ENCODE results near the gene MLC1. TPM values are rescaled to one million over a fixed set of nuclear protein-coding genes. Genes with fewer than 3 reads are reported as not detected.

The MLC1 gene
- total RNA-seq, 1 donor from 2014 or later: 0.66 TPM

DNA sequence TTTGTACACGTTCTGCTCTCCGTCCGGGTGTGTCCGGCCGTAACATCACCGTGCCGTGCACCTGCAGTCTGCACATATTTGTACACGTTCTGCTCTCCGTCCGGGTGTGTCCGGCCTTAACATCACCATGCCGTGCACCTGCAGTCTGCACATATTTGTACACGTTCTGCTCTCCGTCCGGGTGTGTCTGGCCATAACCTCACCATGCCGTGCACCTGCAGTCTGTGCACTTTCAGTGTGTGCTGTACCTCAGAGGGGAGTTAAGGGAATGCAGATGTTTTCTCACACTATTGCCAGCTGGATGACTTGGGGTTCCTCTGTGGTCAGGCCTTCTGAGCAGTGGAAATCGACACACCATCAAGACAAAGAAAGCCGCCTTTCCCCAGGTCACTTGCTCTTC is 31.4 kb downstream of the MLC1 start:
- no peak for DNase-seq
- no peak overlapping the region for H3K27ac ChIP-seq (replicated peaks)
- H3K36me3 ChIP-seq: no peaks in the 10 kb centered on the region
- H3K9me3 ChIP-seq (replicated peaks): peaks cover 22% of the 10 kb centered on the region
- TF ChIP-seq, protein P1, sequence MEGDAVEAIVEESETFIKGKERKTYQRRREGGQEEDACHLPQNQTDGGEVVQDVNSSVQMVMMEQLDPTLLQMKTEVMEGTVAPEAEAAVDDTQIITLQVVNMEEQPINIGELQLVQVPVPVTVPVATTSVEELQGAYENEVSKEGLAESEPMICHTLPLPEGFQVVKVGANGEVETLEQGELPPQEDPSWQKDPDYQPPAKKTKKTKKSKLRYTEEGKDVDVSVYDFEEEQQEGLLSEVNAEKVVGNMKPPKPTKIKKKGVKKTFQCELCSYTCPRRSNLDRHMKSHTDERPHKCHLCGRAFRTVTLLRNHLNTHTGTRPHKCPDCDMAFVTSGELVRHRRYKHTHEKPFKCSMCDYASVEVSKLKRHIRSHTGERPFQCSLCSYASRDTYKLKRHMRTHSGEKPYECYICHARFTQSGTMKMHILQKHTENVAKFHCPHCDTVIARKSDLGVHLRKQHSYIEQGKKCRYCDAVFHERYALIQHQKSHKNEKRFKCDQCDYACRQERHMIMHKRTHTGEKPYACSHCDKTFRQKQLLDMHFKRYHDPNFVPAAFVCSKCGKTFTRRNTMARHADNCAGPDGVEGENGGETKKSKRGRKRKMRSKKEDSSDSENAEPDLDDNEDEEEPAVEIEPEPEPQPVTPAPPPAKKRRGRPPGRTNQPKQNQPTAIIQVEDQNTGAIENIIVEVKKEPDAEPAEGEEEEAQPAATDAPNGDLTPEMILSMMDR (IDR thresholded peaks at IDR 0.05; ENCODE audit: borderline replicate concordance): no peak
- no peak overlapping the region for H3K4me3 ChIP-seq
- H3K4me1 ChIP-seq: peaks cover 6% of the 10 kb centered on the region
- intact Hi-C loops (cut with micrococcal nuclease): no loop called here
- peaks cover 45% of the 10 kb centered on the region for H3K27me3 ChIP-seq (ENCODE audit: low read depth)

DNA sequence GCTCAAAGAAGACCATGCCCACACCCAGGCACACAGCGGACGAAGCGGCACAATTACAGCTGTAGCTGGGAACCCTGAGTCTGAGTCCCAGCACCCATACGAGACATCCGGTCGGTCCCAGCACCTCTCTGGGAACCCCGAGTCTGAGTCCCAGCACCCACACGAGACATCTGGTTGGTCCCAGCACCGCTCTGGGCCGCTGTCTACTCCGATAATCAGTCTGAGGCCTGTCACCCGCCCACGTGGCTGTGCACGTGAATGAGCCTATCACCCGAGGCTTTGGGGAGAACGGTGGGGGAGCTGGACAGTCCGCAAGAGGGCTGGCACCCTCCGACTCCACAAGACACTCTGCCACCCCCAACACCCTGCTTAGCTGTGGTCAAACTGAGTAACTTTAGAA is 33.3 kb downstream of the MLC1 start:
- intact Hi-C loops (cut with micrococcal nuclease): no loop called here
- DNase-seq: no peak
- Histone ChIP-seq H3K36me3 (no peaks in the 10 kb centered on the region), H3K4me3 (no peak overlapping the region), H3K4me1 (no peaks in the 10 kb centered on the region), H3K27ac (replicated peaks) (no peak overlapping the region), H3K9me3 (replicated peaks) (peaks cover 22% of the 10 kb centered on the region), H3K27me3 (ENCODE audit: low read depth) (peaks cover 44% of the 10 kb centered on the region)
- TF ChIP-seq, protein P1 (IDR thresholded peaks at IDR 0.05; ENCODE audit: borderline replicate concordance): no peak

DNA sequence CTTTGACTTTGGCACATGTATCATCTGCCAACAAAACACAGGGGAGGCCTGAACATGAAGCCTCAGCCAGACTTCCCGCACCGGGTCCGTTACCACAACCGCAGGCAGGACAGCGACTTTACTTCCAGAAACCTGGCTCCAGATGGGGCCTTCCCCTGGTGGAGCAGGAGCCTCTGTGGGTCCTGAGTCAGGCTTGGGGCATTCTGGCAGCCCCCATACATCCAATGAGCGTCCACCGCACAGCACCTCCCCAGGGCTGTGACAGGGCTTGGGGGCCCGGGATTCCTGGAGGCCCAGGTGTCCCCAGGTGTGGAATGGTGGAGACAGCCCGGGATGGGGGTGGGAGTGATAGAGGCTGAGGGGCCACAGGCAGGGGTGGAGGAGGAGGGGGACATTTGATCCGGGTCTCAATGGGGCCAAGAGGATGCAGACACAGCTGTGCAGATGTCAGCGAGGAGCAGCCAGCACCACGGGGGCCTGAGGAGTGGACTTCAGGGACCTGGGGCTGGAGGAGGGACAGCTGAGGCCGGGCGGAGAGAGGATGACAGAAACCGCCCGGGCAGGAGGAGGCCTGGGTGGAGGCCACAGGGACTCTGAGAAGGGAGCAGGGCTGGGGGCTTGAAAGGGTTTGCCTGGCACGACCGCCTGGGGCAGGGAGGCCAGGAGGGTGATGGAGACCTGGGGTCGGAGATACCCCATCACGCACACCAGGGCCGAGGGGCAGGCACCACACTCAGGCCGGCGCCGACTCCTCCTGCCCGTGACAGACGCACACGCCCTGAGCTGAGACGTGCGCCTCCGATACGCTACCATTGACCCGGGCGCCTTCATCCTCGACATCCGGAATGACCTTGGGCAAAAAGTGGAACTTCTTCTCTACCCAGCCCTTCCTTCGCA is 35.7 kb downstream of the MLC1 start:
- H3K9me3 ChIP-seq (replicated peaks): peaks cover 22% of the 10 kb centered on the region
- peaks cover 57% of the 10 kb centered on the region for H3K27me3 ChIP-seq (ENCODE audit: low read depth)
- TF ChIP-seq, protein P1 (IDR thresholded peaks at IDR 0.05; ENCODE audit: borderline replicate concordance): no peak

DNA sequence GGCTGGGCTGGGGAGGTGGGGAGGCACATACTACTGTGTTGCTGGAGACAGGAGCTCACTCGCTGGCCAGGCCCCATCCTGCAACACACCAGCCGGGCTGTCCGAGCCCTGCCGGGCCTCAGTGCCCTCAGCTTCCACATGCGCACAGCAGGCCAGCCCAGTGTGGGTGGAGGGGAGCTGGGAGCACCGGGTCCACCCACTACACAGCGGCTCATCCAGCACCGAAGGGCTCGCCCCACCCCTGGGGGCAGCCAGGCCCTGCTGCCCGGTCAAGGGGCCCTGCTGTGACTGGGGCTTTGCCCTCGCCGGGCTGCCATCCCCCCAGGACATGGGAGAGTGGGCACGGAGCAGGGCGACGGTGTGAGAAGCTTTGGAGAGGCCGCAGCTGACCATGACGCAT is 36.4 kb downstream of the MLC1 start:
- H3K9me3 ChIP-seq (replicated peaks): peaks cover 21% of the 10 kb centered on the region
- DNase-seq: no peak
- H3K4me3 ChIP-seq: no peak overlapping the region
- intact Hi-C loops (cut with micrococcal nuclease): no loop called here
- TF ChIP-seq, protein P1 (IDR thresholded peaks at IDR 0.05; ENCODE audit: borderline replicate concordance): no peak
- peaks cover 62% of the 10 kb centered on the region for H3K27me3 ChIP-seq (ENCODE audit: low read depth)
- H3K4me1 ChIP-seq: no peaks in the 10 kb centered on the region
- no peak overlapping the region for H3K27ac ChIP-seq (replicated peaks)
- H3K36me3 ChIP-seq: no peaks in the 10 kb centered on the region

More for the DNA sequence above, 35.7 kb downstream of the MLC1 start:
- no peak overlapping the region for H3K4me3 ChIP-seq
- no peak overlapping the region for H3K27ac ChIP-seq (replicated peaks)
- H3K4me1 ChIP-seq: no peaks in the 10 kb centered on the region
- no peaks in the 10 kb centered on the region for H3K36me3 ChIP-seq
- DNase-seq: no peak
- intact Hi-C loops (cut with micrococcal nuclease): no loop called here

DNA sequence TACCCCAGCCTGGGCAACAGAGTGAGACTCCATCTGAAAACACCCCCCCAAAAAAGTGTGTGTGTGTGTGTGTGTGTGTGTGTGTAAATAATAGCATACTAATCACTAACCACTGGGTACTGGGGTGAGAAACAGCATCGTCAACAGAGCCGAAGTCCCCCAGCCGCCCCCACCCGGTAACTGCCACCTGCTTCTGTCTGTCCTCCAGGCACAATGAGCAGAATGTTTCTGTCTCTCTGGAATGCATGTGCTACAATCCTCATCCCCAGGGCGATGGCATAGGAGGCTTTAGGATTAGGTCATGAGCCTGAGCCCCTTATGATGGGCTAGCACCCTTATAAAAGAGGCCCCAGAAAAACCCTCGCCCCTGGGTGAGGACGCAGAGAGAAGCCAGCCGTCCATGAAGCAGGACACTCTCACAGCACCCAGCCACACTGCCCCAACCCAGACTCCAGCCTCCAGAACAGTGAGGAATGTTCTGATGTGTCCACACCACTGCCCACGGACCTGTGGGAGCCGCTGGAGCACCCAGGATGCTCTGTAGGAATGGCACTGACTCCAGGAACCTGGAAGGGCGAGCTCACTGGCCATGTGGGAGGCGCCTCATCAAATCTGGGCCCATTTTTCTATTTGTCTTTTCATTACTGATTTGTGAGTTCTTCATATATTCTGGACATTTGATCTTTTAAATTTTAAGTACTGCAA is 37.0 kb downstream of the MLC1 start:
- H3K4me1 ChIP-seq: no peaks in the 10 kb centered on the region
- TF ChIP-seq, protein P1 (IDR thresholded peaks at IDR 0.05; ENCODE audit: borderline replicate concordance): no peak
- H3K27me3 ChIP-seq (ENCODE audit: low read depth): peaks cover 61% of the 10 kb centered on the region
- H3K9me3 ChIP-seq (replicated peaks): peaks cover 14% of the 10 kb centered on the region
- H3K36me3 ChIP-seq: no peaks in the 10 kb centered on the region
- H3K4me3 ChIP-seq: no peak overlapping the region
- intact Hi-C loops (cut with micrococcal nuclease): no loop called here
- no peak overlapping the region for H3K27ac ChIP-seq (replicated peaks)
- no peak for DNase-seq

All from left ventricle myocardium inferior (tissue), 1 donor.